Left hindlimb (tissue), 1 donor: ENCODE results near the gene ABHD4.
"Not testable (repeated sequence)": the region's sequence is repeated elsewhere in the genome, so short reads cannot be mapped to it uniquely, and the experiment has no call there.

ENCODE experiments used
- DNase-seq: peaks from one replicate; pipeline ENCODE4 v3.0.0-alpha.2; 2018

ABHD4 gene

DNA sequence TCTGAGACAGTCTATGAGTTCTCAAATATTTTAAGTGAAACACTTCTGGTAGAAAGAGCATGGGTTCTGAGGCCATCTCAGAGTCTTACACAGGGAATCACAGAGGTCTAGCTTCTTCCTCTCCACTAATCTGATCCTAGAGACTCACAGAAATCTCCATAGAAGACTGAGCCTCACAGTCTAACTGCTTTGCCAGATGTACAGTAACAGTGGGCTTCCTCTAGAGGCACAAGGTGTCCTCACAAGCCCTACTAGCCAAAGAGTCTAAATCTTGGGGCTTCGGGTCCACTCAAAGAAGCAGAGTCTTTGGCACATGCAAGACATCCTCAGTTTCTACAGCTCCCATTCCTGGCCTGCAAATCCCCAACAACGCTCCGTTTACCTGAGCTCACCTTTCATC is 32.0 kb downstream of the ABHD4 start:
- no peak for DNase-seq

DNA sequence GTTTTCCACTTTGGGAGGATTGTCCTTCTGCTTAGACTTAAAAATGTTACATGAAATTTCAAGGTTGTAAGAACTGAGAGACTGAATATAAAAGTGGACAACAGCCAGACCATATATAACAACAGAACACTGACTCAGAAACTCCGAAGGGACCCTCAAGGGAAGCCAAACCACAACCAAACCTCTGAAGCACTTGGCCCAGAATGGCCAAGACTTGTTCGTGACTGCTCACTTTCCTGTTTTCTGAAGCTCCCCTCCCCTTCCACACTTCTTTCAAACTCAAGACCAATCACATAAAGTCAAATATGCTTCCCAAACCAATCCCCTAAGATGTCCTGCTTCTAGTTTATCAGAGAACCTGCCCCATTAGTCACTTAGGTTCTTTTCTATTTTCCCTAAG is 32.4 kb downstream of the ABHD4 start:
- DNase-seq, result no peak

DNA sequence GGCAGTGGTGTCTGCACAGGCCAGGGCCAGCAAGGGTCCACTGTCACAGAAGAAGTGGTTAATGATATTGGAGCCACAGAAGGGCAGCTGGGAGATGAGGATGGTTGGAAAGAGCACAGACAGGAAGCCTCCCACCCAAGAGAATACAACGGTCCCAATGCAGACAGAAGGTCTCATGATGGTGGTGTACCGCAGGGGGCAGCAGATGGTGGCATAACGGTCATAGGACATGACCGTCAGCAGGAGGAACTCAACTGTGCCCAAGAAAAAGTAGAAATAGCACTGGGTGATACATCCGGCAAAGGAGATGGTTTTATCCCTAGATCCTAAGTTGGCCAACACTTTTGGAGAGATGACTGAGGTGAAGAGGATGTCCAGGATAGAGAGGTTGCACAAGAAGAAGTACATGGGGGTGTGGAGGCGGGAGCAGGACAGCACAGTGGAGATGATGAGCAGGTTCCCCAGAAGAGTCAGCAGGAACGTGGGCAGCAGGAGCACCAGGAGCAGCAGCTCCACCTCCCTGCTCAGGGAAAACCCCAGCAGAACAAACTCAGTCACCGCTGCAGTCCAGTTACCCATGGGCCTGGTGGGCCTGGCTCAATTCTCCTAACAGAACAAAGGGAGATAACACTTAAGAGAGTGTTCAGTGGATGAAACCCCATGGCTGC is 36.3 kb downstream of the ABHD4 start:
- DNase-seq, result no peak

DNA sequence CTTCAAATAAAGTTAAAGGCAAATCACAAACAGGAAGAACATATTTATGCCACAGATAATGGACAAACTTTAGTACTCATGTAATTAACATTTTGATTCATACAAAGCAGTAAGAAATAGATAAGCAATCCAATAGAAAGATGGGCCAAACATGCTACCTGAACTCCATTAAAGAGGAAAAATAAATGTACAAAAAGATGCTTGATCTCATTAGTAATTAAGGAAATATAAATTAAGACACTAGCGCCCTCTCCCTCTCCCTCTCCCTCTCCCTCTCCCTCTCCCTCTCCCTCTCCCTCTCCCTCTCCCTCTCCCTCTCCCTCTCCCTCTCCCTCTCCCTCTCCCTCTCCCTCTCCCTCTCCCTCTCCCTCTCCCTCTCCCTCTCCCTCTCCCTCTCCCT is 37.9 kb downstream of the ABHD4 start:
- not testable (repeated sequence) for DNase-seq

GRCh38 chr14:22640192-22640591 is 42.1 kb downstream of the ABHD4 start:
- DNase-seq, result no peak

DNA sequence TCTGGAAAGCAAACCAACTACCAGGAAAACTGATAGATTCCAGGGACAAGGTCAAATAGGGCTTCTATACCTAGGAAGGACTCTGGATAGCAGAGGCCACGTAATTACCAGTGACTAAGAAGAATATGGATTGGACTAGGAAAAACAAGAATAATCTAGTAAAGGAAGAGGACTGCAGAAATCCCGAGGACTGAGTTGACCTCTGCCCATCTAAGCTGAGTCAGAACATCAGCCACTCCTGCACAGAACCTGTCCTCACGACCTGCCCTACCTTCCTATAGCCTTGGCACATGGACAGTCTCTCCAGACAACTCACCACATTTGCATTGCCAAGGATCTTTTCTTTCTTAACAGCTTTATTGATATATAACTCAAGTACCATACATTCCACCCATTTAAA is 43.7 kb downstream of the ABHD4 start:
- no peak for DNase-seq

- no peak for DNase-seq
These were observed 46.2 kb downstream of the ABHD4 start, which contains the start of gene OR6J1 for GRCh38 chr14:22644305-22644635. TSS of gene OR6J1 (minus strand) at chr14:22644352. CDS start at chr14:22634811, 9,541 bp downstream.

- DNase-seq, result no peak
These were observed 48.6 kb downstream of the ABHD4 start for GRCh38 chr14:22646570-22647254.

DNA sequence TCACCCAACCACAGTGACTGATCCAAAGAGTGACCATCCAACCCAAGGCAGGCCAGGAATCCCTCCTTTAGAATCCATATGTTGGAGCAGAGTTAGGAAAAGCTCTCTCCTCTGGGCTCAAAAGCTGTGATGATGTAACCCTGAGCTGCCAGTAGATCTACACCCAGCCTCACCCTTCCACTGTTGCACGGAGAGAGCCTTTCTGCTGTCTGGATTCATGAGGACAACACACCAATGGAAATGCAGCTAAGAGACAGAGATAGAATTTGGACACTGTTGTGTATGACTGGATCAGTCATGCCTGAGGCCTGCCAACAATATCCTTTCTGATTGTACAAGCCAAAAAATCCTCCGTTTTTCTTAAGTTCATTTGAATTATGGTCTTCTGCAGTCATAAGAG is 50.4 kb downstream of the ABHD4 start:
- DNase-seq, result no peak

DNA sequence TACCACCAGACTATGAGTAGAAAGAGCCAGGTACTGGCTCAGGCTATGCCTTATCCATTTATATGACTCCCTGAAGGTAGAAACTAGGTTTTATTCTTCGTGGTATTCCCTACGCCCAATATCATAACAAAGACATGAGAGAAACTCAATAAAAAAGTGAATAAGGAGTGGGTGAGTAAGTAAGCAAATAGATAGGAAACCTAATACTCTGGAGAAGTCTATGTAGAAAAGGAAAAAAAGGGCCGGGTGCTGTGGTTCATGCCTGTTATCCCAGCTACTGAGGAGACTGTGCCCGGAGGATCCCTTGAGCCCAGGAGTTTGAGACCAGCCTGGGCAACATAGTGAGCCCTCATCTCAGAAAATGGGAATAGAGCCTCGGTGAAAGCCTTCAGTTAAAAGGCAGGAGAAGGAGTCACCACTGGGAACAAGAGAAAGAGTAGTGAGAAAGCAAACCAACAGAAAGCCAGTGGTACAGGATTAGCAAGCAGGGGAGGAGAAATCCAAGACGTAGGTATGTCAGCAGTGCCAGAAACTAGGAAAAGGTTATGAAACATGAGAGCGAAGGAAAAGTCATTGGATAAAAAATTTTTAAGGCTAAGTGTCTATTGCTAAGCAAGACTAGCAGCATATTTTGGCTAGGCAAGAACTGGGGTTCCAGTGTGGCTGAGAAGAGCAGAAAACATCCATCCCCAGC is 52.1 kb downstream of the ABHD4 start:
- no peak for DNase-seq

- no peak for DNase-seq
These were observed 52.9 kb downstream of the ABHD4 start for GRCh38 chr14:22650960-22651521.

DNA sequence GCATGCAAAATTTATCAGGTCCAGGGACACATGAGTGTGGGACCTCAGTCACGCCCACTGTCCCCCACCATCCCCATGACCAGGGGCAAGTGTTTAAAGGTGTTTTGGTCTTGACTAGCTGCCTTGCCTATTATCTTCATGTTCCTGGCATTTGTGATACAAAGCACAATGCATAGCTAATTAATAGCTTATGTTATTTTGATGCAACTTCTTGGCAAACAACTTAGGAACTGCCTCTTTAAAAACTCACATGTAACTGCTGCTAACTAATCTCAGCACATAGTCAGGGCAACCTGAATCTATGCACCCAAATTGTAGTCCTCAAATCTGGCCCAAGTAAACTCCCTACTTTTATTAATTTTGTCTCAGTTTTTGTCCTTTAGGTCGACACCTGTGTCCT is 53.5 kb downstream of the ABHD4 start:
- no peak for DNase-seq

DNA sequence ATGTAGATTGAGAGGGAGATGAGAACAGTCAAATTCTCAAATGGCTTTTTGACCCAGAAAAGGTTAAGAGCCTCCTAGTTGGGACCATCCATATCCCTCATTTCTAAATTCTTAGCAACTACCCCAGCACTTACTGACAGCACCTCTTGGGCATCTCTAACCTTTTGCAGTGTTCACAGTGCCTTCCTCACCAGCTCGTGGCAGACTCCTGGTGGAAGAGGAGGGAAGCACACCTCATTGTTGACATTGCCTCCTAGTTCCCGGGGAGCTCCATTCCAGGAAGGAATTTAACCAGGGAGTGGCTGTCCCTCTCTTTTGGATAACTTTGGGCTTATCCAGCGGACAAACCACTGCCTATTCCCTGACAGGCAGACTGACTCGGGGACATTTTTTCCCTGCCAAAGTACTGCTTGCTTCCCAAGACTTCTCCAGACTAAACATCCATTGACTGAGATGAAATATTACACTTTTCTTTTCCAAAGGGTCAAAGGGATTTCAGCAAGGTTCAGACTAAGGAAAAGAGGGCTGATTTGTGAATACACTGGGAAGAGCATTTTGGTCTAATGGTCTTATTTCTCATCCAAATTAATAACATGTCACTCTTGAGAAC is 55.0 kb downstream of the ABHD4 start:
- peak; percentile 47 for DNase-seq

GRCh38 chr14:22656226-22656625 is 58.1 kb downstream of the ABHD4 start:
- no peak for DNase-seq

- no peak for DNase-seq
These were observed 59.0 kb downstream of the ABHD4 start for GRCh38 chr14:22656945-22657731.

DNA sequence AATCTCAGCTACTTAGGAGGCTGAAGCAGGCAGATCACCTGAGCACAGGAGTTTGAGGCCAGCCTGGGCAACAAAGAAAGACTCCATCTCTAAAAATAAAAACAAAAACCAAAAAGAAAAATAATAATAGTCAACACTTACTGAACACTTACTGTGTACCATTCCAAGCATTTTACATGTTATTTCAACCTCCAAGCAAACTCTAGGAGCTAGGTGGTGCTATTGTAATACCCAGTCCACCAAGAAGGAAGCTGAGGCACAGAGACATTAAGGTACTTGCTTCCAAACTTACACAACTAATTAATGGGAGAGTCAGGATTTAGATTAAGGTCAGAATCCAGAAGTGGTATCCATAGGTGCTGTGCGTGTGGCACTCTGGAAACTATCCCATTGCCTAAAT is 59.8 kb downstream of the ABHD4 start:
- DNase-seq, result no peak

- no peak for DNase-seq
These were observed 60.8 kb downstream of the ABHD4 start for GRCh38 chr14:22658946-22659345.

DNA sequence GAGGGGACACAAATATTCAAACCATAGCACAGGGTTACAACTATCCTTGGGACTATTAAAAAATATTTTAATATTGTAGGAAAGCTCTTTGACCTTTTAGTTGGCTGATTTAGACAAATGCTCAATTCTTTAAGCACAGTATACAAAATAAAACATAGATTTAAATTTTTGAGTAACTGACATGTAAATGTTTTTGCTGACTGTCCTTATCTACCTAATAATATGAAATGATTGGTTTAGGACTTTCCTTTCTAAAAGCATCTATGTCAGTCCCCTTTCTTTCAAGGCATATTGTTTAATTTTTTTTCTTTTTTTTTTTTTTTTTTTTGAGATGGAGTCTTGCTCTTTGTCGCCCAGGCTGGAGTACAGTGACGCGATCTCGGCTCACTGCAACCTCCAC is 62.6 kb downstream of the ABHD4 start:
- no peak for DNase-seq
